A673 (cell line): Measurements from ENCODE around the gene UCP3. TPM values are rescaled to one million over a fixed set of nuclear protein-coding genes. Genes with fewer than 3 reads are reported as not detected.

ENCODE experiments used
- BruUV-seq: library from RNA; stranded (reverse); fragments of 400-500 nt; replicated peaks from 2 replicates; lab custom pipeline; 2021; lab: Mats Ljungman, UMichigan
- CTCF ChIA-PET: fragments of 300-600 bp; sonication (Branson Sonifier 250); formaldehyde crosslinking; loops from one replicate; lab custom pipeline; 2022; ENCODE audit warnings: antibody characterized with exemption; lab: Charles Lee
- POLR2A ChIA-PET: fragments of 300-600 bp; sonication (Branson Sonifier 250); formaldehyde crosslinking; loops from one replicate; lab custom pipeline; 2022; ENCODE audit warnings: antibody characterized with exemption; ENCODE audit not compliant: low non-redundant PET; lab: Charles Lee
- DNase-seq: peaks from one replicate; pipeline ENCODE4 v3.0.0-alpha.2; 2015; ENCODE audit warnings: low spot score
- H3K27ac ChIP-seq: fragments of 200-600 bp; sonication (generic); 2 replicates; pipeline ENCODE4 v1.5.1; 2016; ENCODE audit warnings: mixed run types, low read depth, mild to moderate bottlenecking, mixed read lengths, antibody characterized with exemption, low read length; ENCODE audit not compliant: poor library complexity, severe bottlenecking
- H3K27me3 ChIP-seq: fragments of 200-600 bp; sonication (generic); replicated peaks from 2 replicates; pipeline ENCODE4 v1.6.1; 2017; ENCODE audit warnings: mixed run types, low read depth, mild to moderate bottlenecking, mixed read lengths, antibody characterized with exemption, low read length; ENCODE audit not compliant: insufficient read depth, poor library complexity
- H3K36me3 ChIP-seq: fragments of 200-600 bp; sonication (generic); 2 replicates; pipeline ENCODE4 v1.6.1; 2016; ENCODE audit warnings: mixed run types, mild to moderate bottlenecking, mixed read lengths, antibody characterized with exemption, low read length; ENCODE audit not compliant: insufficient read depth, poor library complexity, severe bottlenecking
- H3K4me1 ChIP-seq: fragments of 200-600 bp; sonication (generic); 2 replicates; pipeline ENCODE4 v1.6.1; 2017; ENCODE audit warnings: mixed run types, mild to moderate bottlenecking, mixed read lengths, antibody characterized with exemption, low read length; ENCODE audit not compliant: insufficient read depth, poor library complexity, severe bottlenecking
- H3K4me3 ChIP-seq: fragments of 200-600 bp; sonication (generic); 2 replicates; pipeline ENCODE4 v1.5.1; 2016; ENCODE audit warnings: low read depth, mixed run types, mild to moderate bottlenecking, mixed read lengths, low read length; ENCODE audit not compliant: poor library complexity, severe bottlenecking
- H3K9me3 ChIP-seq: fragments of 200-600 bp; sonication (generic); 2 replicates; pipeline ENCODE4 v1.6.1; 2016; ENCODE audit warnings: mixed run types, low read depth, mild to moderate bottlenecking, mixed read lengths, antibody characterized with exemption, low read length; ENCODE audit not compliant: poor library complexity, severe bottlenecking
- CTCF ChIP-seq: fragments of 300-800, 200-600 bp; sonication (generic); conservative IDR thresholded peaks from 2 replicates; pipeline ENCODE4 v1.5.1; 2017; ENCODE audit warnings: low read depth, mild to moderate bottlenecking, antibody characterized with exemption, low read length, moderate library complexity, mixed read lengths
- EZH2 ChIP-seq: fragments of 200-600 bp; sonication (generic); IDR thresholded peaks from 2 replicates; pipeline ENCODE4 v1.6.1; 2017; ENCODE audit warnings: borderline replicate concordance, low read depth, mild to moderate bottlenecking, mixed read lengths, antibody characterized with exemption, low read length; ENCODE audit not compliant: poor library complexity, severe bottlenecking
- intact Hi-C: fragments of 100-400 bp; cut with micrococcal nuclease; formaldehyde crosslinking; loops from one replicate; pipeline ENCODE4 v1.10.0; 2022; ENCODE audit not compliant: unreplicated experiment
- total RNA-seq: library from RNA; stranded (reverse); gene quantifications from 2 replicates; pipeline ENCODE4 v1.2.3, GENCODE V29; 2021

Gene UCP3
- total RNA-seq, 1 experiment from 2014 or later = 3.6 TPM

- Histone ChIP-seq H3K4me3 (no peak overlapping the region), H3K27ac (no peak overlapping the region), H3K36me3 (no peaks in the 10 kb centered on the region), H3K4me1 (no peaks in the 10 kb centered on the region), H3K27me3 (no peaks in the 10 kb centered on the region), H3K9me3 (no peaks in the 10 kb centered on the region)
- intact Hi-C loops = no loop called here
- TF ChIP-seq CTCF (no peak), EZH2 (no peak)
- BruUV-seq = no TSS peak
- DNase-seq = no peak
- ChIA-PET POLR2A (no interaction called here), CTCF (no interaction called here)
Observed at GRCh38 chr11:73957654-73958361, 51.1 kb downstream of the UCP3 start.

- BruUV-seq = no TSS peak
- Histone ChIP-seq H3K4me3 (no peak overlapping the region), H3K9me3 (no peaks in the 10 kb centered on the region), H3K27me3 (no peaks in the 10 kb centered on the region), H3K36me3 (no peaks in the 10 kb centered on the region), H3K4me1 (no peaks in the 10 kb centered on the region), H3K27ac (no peak overlapping the region)
- TF ChIP-seq CTCF (no peak), EZH2 (no peak)
- ChIA-PET POLR2A (no interaction called here), CTCF (no interaction called here)
- DNase-seq = no peak
- intact Hi-C loops = no loop called here
Observed at GRCh38 chr11:73956876-73957653, 51.8 kb downstream of the UCP3 start.

GRCh38 chr11:73951797-73952196, 57.1 kb downstream of the UCP3 start:
- Histone ChIP-seq H3K36me3 (no peaks in the 10 kb centered on the region), H3K27me3 (no peaks in the 10 kb centered on the region), H3K4me1 (no peaks in the 10 kb centered on the region), H3K4me3 (no peak overlapping the region), H3K9me3 (no peaks in the 10 kb centered on the region), H3K27ac (no peak overlapping the region)
- no peak for DNase-seq
- no TSS peak for BruUV-seq
- ChIA-PET CTCF (no interaction called here), POLR2A (no interaction called here)
- TF ChIP-seq CTCF (no peak), EZH2 (no peak)
- intact Hi-C loops = no loop called here
